Measurements from ENCODE around the gene HS3ST3A1. TPM values are rescaled to one million over a fixed set of nuclear protein-coding genes. Genes with fewer than 3 reads are reported as not detected.
"Not testable (repeated sequence)": the region's sequence is repeated elsewhere in the genome, so short reads cannot be mapped to it uniquely, and the experiment has no call there.

Gene HS3ST3A1
- total RNA-seq, 2 experiments from 2014 or later: 0.21 TPM; not detected in 1

GRCh38 chr17:13502263-13502662, 99.5 kb downstream of the HS3ST3A1 start:
- H3K27ac Mint-ChIP-seq: no peak overlapping the region
- no peaks in the 10 kb centered on the region for H3K9me3 Mint-ChIP-seq (ENCODE audit: low read depth)
- ATAC-seq (no peak), DNase-seq (no peak)
- CTCF ChIA-PET: no interaction called here
- no peaks in the 10 kb centered on the region for H3K4me1 Mint-ChIP-seq
- H3K4me3 Mint-ChIP-seq: no peak overlapping the region
- no peaks in the 10 kb centered on the region for H3K27me3 Mint-ChIP-seq
- no peaks in the 10 kb centered on the region for H3K36me3 Mint-ChIP-seq

GRCh38 chr17:13500947-13501346, 100.8 kb downstream of the HS3ST3A1 start:
- no peak for ATAC-seq
- no peak overlapping the region for H3K4me3 Mint-ChIP-seq
- no peaks in the 10 kb centered on the region for H3K36me3 Mint-ChIP-seq
- H3K27ac Mint-ChIP-seq: no peak overlapping the region
- DNase-seq: no peak
- H3K4me1 Mint-ChIP-seq: no peaks in the 10 kb centered on the region
- CTCF ChIA-PET: no interaction called here
- no peaks in the 10 kb centered on the region for H3K27me3 Mint-ChIP-seq
- H3K9me3 Mint-ChIP-seq (ENCODE audit: low read depth): no peaks in the 10 kb centered on the region

GRCh38 chr17:13498184-13498583, 103.5 kb downstream of the HS3ST3A1 start:
- no peak overlapping the region for H3K4me3 Mint-ChIP-seq
- H3K27me3 Mint-ChIP-seq: no peaks in the 10 kb centered on the region
- H3K27ac Mint-ChIP-seq: no peak overlapping the region
- H3K9me3 Mint-ChIP-seq (ENCODE audit: low read depth): peaks cover 2% of the 10 kb centered on the region
- no peaks in the 10 kb centered on the region for H3K4me1 Mint-ChIP-seq
- DNase-seq (no peak), ATAC-seq (no peak)
- CTCF ChIA-PET: no interaction called here
- H3K36me3 Mint-ChIP-seq: no peaks in the 10 kb centered on the region

GRCh38 chr17:13496553-13497056, 105.1 kb downstream of the HS3ST3A1 start:
- H3K4me3 Mint-ChIP-seq, H3K27ac Mint-ChIP-seq: not testable (repeated sequence)

GRCh38 chr17:13495423-13495822, 106.3 kb downstream of the HS3ST3A1 start:
- no peak overlapping the region for H3K4me3 Mint-ChIP-seq
- H3K36me3 Mint-ChIP-seq: no peaks in the 10 kb centered on the region
- ATAC-seq: no peak
- DNase-seq: no peak
- H3K27ac Mint-ChIP-seq: no peak overlapping the region
- H3K4me1 Mint-ChIP-seq: no peaks in the 10 kb centered on the region
- CTCF ChIA-PET: no interaction called here
- no peaks in the 10 kb centered on the region for H3K27me3 Mint-ChIP-seq
- peaks cover 2% of the 10 kb centered on the region for H3K9me3 Mint-ChIP-seq (ENCODE audit: low read depth)

More at GRCh38 chr17:13496553-13497056, 105.1 kb downstream of the HS3ST3A1 start:
- CTCF ChIA-PET; H3K9me3 Mint-ChIP-seq (ENCODE audit: low read depth); DNase-seq; H3K4me1 Mint-ChIP-seq; H3K27me3 Mint-ChIP-seq; H3K36me3 Mint-ChIP-seq; ATAC-seq: not testable (repeated sequence)

GRCh38 chr17:13492737-13493122, 109.0 kb downstream of the HS3ST3A1 start:
- Mint-ChIP-seq H3K4me3 (no peak overlapping the region), H3K27me3 (no peaks in the 10 kb centered on the region), H3K4me1 (no peaks in the 10 kb centered on the region), H3K36me3 (no peaks in the 10 kb centered on the region), H3K9me3 (ENCODE audit: low read depth) (peaks cover 2% of the 10 kb centered on the region), H3K27ac (no peak overlapping the region)
- no peak for DNase-seq
- ATAC-seq: no peak
- CTCF ChIA-PET: no interaction called here

GRCh38 chr17:13491916-13492736, 109.6 kb downstream of the HS3ST3A1 start:
- ATAC-seq: no peak
- DNase-seq: no peak
- H3K36me3 Mint-ChIP-seq: no peaks in the 10 kb centered on the region
- H3K4me1 Mint-ChIP-seq: no peaks in the 10 kb centered on the region
- CTCF ChIA-PET: no interaction called here
- no peak overlapping the region for H3K4me3 Mint-ChIP-seq
- no peaks in the 10 kb centered on the region for H3K27me3 Mint-ChIP-seq
- H3K9me3 Mint-ChIP-seq (ENCODE audit: low read depth): peaks cover 2% of the 10 kb centered on the region
- H3K27ac Mint-ChIP-seq: no peak overlapping the region

- DNase-seq (no peak), ATAC-seq (no peak)
- CTCF ChIA-PET: no interaction called here
- Mint-ChIP-seq H3K27me3 (no peaks in the 10 kb centered on the region), H3K9me3 (ENCODE audit: low read depth) (peaks cover 2% of the 10 kb centered on the region), H3K4me1 (no peaks in the 10 kb centered on the region), H3K36me3 (no peaks in the 10 kb centered on the region), H3K27ac (no peak overlapping the region), H3K4me3 (no peak overlapping the region)
These were observed 110.2 kb downstream of the HS3ST3A1 start for GRCh38 chr17:13491491-13491890.

- H3K36me3 Mint-ChIP-seq: no peaks in the 10 kb centered on the region
These were observed 110.7 kb downstream of the HS3ST3A1 start for GRCh38 chr17:13490906-13491482.

GRCh38 chr17:13490427-13490826, 111.3 kb downstream of the HS3ST3A1 start:
- Mint-ChIP-seq H3K4me1 (no peaks in the 10 kb centered on the region), H3K27ac (no peak overlapping the region), H3K9me3 (ENCODE audit: low read depth) (no peaks in the 10 kb centered on the region), H3K27me3 (no peaks in the 10 kb centered on the region), H3K4me3 (no peak overlapping the region), H3K36me3 (no peaks in the 10 kb centered on the region)
- no peak for DNase-seq
- no peak for ATAC-seq
- CTCF ChIA-PET: no interaction called here

More at GRCh38 chr17:13490906-13491482, 110.7 kb downstream of the HS3ST3A1 start:
- no peak for ATAC-seq
- DNase-seq: no peak
- H3K4me1 Mint-ChIP-seq: no peaks in the 10 kb centered on the region
- CTCF ChIA-PET: no interaction called here
- peaks cover 2% of the 10 kb centered on the region for H3K9me3 Mint-ChIP-seq (ENCODE audit: low read depth)
- H3K27ac Mint-ChIP-seq: no peak overlapping the region
- no peaks in the 10 kb centered on the region for H3K27me3 Mint-ChIP-seq
- H3K4me3 Mint-ChIP-seq: no peak overlapping the region

- Mint-ChIP-seq H3K36me3 (no peaks in the 10 kb centered on the region), H3K4me1 (no peaks in the 10 kb centered on the region), H3K9me3 (ENCODE audit: low read depth) (peaks cover 6% of the 10 kb centered on the region), H3K27ac (no peak overlapping the region), H3K4me3 (no peak overlapping the region), H3K27me3 (no peaks in the 10 kb centered on the region)
- ATAC-seq (no peak), DNase-seq (no peak)
- CTCF ChIA-PET: no interaction called here
These were observed 116.4 kb downstream of the HS3ST3A1 start for GRCh38 chr17:13485327-13485726.

GRCh38 chr17:13484020-13484419, 117.7 kb downstream of the HS3ST3A1 start:
- Mint-ChIP-seq H3K4me3 (no peak overlapping the region), H3K27ac (no peak overlapping the region), H3K4me1 (no peaks in the 10 kb centered on the region), H3K9me3 (ENCODE audit: low read depth) (peaks cover 10% of the 10 kb centered on the region), H3K36me3 (no peaks in the 10 kb centered on the region), H3K27me3 (no peaks in the 10 kb centered on the region)
- ATAC-seq (no peak), DNase-seq (no peak)
- CTCF ChIA-PET: no interaction called here

- Mint-ChIP-seq H3K36me3 (no peaks in the 10 kb centered on the region), H3K9me3 (ENCODE audit: low read depth) (peaks cover 10% of the 10 kb centered on the region), H3K27me3 (no peaks in the 10 kb centered on the region), H3K27ac (no peak overlapping the region), H3K4me1 (no peaks in the 10 kb centered on the region), H3K4me3 (no peak overlapping the region)
- DNase-seq (no peak), ATAC-seq (no peak)
- CTCF ChIA-PET: no interaction called here
These were observed 120.9 kb downstream of the HS3ST3A1 start for GRCh38 chr17:13480877-13481276.

GRCh38 chr17:13478326-13478830, 123.4 kb downstream of the HS3ST3A1 start:
- DNase-seq (no peak), ATAC-seq (no peak)
- Mint-ChIP-seq H3K27ac (no peak overlapping the region), H3K4me3 (no peak overlapping the region), H3K9me3 (ENCODE audit: low read depth) (peaks cover 8% of the 10 kb centered on the region), H3K4me1 (no peaks in the 10 kb centered on the region), H3K27me3 (peaks cover 2% of the 10 kb centered on the region), H3K36me3 (no peaks in the 10 kb centered on the region)
- CTCF ChIA-PET: no interaction called here
